ENCODE measurements around the gene MARCHF4.

GRCh38 chr2:216351172-216351925 lies 20.9 kb downstream of the MARCHF4 start:
- TF ChIP-seq ZBTB7A (IDR thresholded peaks at IDR 0.05; ENCODE audit: low read depth) (no peak), MAX (IDR thresholded peaks at IDR 0.05) (no peak), YY1 (IDR thresholded peaks at IDR 0.05; ENCODE audit: low read depth) (no peak), NFIC (IDR thresholded peaks at IDR 0.05) (no peak), EP300 (IDR thresholded peaks at IDR 0.05; ENCODE audit: borderline replicate concordance) (no peak), TCF12 (IDR thresholded peaks at IDR 0.05; ENCODE audit: low read depth) (no peak), TEAD4 (IDR thresholded peaks at IDR 0.05) (no peak), CREB1 (IDR thresholded peaks at IDR 0.05; ENCODE audit: low read depth) (no peak), RAD21 (IDR thresholded peaks at IDR 0.05; ENCODE audit: low read depth) (no peak), CEBPB (IDR thresholded peaks at IDR 0.05) (no peak), EGR1 (IDR thresholded peaks at IDR 0.05) (no peak), FOXM1 (IDR thresholded peaks at IDR 0.05; ENCODE audit: borderline replicate concordance, low read depth) (no peak), TAF1 (IDR thresholded peaks at IDR 0.05; ENCODE audit: low read depth) (no peak)
- TF ChIP-seq, protein P1, sequence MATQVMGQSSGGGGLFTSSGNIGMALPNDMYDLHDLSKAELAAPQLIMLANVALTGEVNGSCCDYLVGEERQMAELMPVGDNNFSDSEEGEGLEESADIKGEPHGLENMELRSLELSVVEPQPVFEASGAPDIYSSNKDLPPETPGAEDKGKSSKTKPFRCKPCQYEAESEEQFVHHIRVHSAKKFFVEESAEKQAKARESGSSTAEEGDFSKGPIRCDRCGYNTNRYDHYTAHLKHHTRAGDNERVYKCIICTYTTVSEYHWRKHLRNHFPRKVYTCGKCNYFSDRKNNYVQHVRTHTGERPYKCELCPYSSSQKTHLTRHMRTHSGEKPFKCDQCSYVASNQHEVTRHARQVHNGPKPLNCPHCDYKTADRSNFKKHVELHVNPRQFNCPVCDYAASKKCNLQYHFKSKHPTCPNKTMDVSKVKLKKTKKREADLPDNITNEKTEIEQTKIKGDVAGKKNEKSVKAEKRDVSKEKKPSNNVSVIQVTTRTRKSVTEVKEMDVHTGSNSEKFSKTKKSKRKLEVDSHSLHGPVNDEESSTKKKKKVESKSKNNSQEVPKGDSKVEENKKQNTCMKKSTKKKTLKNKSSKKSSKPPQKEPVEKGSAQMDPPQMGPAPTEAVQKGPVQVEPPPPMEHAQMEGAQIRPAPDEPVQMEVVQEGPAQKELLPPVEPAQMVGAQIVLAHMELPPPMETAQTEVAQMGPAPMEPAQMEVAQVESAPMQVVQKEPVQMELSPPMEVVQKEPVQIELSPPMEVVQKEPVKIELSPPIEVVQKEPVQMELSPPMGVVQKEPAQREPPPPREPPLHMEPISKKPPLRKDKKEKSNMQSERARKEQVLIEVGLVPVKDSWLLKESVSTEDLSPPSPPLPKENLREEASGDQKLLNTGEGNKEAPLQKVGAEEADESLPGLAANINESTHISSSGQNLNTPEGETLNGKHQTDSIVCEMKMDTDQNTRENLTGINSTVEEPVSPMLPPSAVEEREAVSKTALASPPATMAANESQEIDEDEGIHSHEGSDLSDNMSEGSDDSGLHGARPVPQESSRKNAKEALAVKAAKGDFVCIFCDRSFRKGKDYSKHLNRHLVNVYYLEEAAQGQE (IDR thresholded peaks at IDR 0.05; ENCODE audit: low read depth): no peak
